ENCODE results near the gene NUCKS1. TPM values are rescaled to one million over a fixed set of nuclear protein-coding genes. Genes with fewer than 3 reads are reported as not detected.

NUCKS1 gene
- total RNA-seq, 1 donor from 2014 or later, result 42.1 TPM

DNA sequence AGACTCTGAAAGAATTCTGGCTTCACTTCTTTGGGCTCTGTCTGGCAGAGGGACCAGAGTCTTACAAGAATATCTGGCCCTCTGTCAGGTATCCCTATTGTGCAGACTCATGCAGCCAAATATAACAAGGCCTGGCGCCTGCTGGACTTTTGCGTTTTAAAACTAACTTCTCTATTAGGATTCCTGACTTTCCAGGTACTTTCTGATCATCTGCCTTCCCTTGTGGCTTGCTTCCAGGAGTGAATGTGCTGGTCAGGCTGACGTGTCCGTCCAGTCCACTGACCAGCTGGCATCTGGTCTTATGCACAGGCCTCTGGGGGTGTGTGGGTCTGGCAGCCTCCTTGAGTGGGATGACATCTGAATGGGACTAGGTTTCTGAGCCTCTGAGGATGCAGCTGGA, 33.9 kb upstream of the NUCKS1 start:
- Histone ChIP-seq H3K9me3 (no peaks in the 10 kb centered on the region), H3K36me3 (no peaks in the 10 kb centered on the region), H3K4me1 (peaks cover 3 to 20% of the 10 kb centered on the region in 2 donors), H3K4me3 (peak overlapping the region in 1 of 2 donors; percentile 0), H3K27me3 (no peaks in the 10 kb centered on the region), H3K27ac (peak overlapping the region; percentile 76 to 88)
- peak; percentile 25 to 85 for DNase-seq (ENCODE audit: low spot score in 2 of 2)
- TF ChIP-seq, protein P1, sequence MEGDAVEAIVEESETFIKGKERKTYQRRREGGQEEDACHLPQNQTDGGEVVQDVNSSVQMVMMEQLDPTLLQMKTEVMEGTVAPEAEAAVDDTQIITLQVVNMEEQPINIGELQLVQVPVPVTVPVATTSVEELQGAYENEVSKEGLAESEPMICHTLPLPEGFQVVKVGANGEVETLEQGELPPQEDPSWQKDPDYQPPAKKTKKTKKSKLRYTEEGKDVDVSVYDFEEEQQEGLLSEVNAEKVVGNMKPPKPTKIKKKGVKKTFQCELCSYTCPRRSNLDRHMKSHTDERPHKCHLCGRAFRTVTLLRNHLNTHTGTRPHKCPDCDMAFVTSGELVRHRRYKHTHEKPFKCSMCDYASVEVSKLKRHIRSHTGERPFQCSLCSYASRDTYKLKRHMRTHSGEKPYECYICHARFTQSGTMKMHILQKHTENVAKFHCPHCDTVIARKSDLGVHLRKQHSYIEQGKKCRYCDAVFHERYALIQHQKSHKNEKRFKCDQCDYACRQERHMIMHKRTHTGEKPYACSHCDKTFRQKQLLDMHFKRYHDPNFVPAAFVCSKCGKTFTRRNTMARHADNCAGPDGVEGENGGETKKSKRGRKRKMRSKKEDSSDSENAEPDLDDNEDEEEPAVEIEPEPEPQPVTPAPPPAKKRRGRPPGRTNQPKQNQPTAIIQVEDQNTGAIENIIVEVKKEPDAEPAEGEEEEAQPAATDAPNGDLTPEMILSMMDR (IDR thresholded peaks at IDR 0.05), result no peak
- intact Hi-C loops (cut with DNase I), result no loop called here

DNA sequence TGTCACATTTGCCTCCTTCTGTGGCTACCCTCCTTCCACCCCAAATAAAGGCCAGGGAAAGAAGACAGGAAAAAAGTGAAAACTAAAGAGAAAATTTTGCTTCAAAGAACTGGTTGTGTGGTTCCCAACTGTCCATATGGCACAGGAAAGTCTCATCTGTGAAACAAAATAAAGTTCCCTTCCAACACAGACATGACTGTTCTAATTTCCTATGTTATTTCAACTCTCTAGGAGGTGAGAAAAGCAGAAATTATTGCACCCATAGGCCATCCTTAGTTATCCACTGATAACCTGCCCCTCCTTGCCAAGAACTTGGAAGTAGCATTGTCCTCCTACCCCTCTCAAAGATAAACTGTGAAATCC, 33.4 kb upstream of the NUCKS1 start:
- H3K27me3 ChIP-seq, result no peaks in the 10 kb centered on the region
- no peaks in the 10 kb centered on the region for H3K9me3 ChIP-seq
- intact Hi-C loops (cut with DNase I), result no loop called here
- no peak overlapping the region for H3K4me3 ChIP-seq
- no peak for DNase-seq (ENCODE audit: low spot score in 2 of 2)
- no peaks in the 10 kb centered on the region for H3K36me3 ChIP-seq
- peaks cover 3 to 20% of the 10 kb centered on the region in 2 donors for H3K4me1 ChIP-seq
- peak overlapping the region; percentile 76 to 88 for H3K27ac ChIP-seq
- TF ChIP-seq, protein P1 (IDR thresholded peaks at IDR 0.05), result no peak

DNA sequence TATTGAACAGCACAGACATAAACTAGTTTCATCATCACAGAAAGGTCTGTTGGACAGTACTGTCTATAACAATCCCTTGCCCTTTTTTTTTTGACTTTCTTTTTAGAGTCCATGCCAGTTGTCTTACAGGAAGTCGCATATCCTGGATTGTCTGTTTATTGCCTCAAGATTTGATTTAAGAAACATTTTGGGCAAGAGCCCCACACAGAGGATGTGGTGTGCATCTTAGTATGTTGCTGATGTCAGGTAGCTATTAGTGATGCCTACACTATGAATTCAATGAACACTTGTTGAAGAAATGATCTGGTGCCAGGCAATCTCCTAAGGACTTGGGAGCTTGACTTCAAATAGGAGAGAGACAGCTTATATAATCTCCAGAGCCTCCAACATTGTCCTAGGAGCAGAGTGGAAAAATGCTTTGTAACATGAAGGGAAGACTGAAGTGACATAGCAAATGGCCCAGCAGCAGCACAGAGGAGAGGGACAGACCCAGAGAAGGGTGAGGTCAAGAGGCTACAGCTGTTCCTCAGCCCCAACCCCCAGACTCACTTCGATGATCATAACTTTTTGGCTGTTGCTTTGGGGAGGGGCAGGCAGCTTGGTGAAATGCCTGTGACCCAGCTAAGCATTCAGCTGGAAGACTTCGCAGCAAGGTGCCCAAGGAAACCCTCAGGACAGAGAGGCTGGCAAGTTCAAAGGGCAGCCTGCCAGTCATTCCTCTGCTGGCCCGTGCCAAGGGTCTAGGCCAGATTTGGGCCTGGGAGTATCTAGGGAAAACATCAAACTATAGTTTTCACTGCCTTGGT, 32.8 kb upstream of the NUCKS1 start:
- no peaks in the 10 kb centered on the region for H3K9me3 ChIP-seq
- H3K27ac ChIP-seq, result peak overlapping the region; percentile 76 to 88
- intact Hi-C loops (cut with DNase I), result no loop called here
- DNase-seq (ENCODE audit: low spot score in 2 of 2), result no peak
- TF ChIP-seq, protein P1 (IDR thresholded peaks at IDR 0.05), result no peak
- H3K27me3 ChIP-seq, result no peaks in the 10 kb centered on the region
- H3K4me3 ChIP-seq, result no peak overlapping the region
- no peaks in the 10 kb centered on the region for H3K36me3 ChIP-seq
- peaks cover 3 to 20% of the 10 kb centered on the region in 2 donors for H3K4me1 ChIP-seq

DNA sequence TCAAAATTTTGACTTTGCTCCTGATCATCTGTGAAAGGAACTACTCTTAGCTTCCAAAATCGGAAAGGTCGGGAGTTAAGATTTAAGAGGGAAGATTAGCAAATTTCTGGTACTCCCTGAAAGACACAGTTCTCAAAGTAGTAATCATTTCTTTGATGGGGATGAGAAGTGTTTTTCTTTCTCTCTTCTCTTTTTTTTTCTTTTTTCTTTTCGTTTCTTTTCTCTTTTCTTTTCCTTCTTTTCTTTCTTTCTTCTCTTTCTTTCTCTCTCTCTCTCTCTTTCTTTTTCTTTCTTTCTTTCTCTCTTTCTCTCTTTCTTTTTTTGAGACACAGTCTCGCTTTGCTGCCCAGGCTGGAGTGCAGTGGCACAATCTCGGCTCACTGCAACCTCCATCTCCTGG, 30.4 kb upstream of the NUCKS1 start:
- TF ChIP-seq, protein P1 (IDR thresholded peaks at IDR 0.05), result no peak
- Histone ChIP-seq H3K4me1 (peaks cover 8 to 25% of the 10 kb centered on the region in 2 donors), H3K27ac (no peak overlapping the region), H3K27me3 (no peaks in the 10 kb centered on the region), H3K4me3 (no peak overlapping the region), H3K36me3 (no peaks in the 10 kb centered on the region), H3K9me3 (no peaks in the 10 kb centered on the region)
- no peak for DNase-seq (ENCODE audit: low spot score in 2 of 2)
- intact Hi-C loops (cut with DNase I), result no loop called here

DNA sequence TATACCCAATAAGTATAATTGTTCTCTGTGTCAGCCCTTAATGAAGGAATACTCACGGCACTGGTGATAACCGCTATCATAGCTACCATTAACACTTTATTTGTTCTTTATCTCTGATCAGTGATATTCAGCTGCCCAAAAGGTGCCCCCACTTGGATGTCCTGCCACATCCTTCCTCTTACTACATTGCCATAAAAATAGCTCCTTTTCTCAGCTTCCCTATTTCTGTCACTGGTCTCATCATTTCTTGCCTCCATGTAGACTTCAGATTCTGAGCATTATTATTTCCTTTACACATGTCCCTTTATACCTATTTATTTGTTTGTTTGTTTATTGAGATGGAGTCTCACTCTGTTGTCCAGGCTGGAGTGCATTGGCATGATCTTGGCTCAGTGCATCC, 28.0 kb upstream of the NUCKS1 start:
- intact Hi-C loops (cut with DNase I), result no loop called here
- no peak overlapping the region for H3K4me3 ChIP-seq
- H3K36me3 ChIP-seq, result no peaks in the 10 kb centered on the region
- TF ChIP-seq, protein P1 (IDR thresholded peaks at IDR 0.05), result no peak
- peaks cover 5 to 11% of the 10 kb centered on the region in 2 donors for H3K4me1 ChIP-seq
- DNase-seq (ENCODE audit: low spot score in 2 of 2), result no peak
- no peaks in the 10 kb centered on the region for H3K9me3 ChIP-seq
- H3K27me3 ChIP-seq, result no peaks in the 10 kb centered on the region
- H3K27ac ChIP-seq, result no peak overlapping the region
